Measurements from ENCODE around the gene MYL6.

The MYL6 gene

GRCh38 chr12:56124133-56124532, 34.0 kb upstream of the MYL6 start:
- Mint-ChIP-seq H3K4me3 (no peak overlapping the region), H3K27me3 (ENCODE audit: low read depth) (no peaks in the 10 kb centered on the region), H3K27ac (peak overlapping the region; percentile 38), H3K9me3 (no peaks in the 10 kb centered on the region), H3K36me3 (ENCODE audit: low read depth) (peaks cover 4% of the 10 kb centered on the region), H3K4me1 (ENCODE audit: low read depth) (peaks cover 38% of the 10 kb centered on the region)

GRCh38 chr12:56126732-56127239, 31.4 kb upstream of the MYL6 start:
- H3K27me3 Mint-ChIP-seq (ENCODE audit: low read depth), result no peaks in the 10 kb centered on the region
- H3K36me3 Mint-ChIP-seq (ENCODE audit: low read depth), result peaks cover 21% of the 10 kb centered on the region
- peaks cover 6% of the 10 kb centered on the region for H3K9me3 Mint-ChIP-seq
- peak overlapping the region; percentile 93 for H3K27ac Mint-ChIP-seq
- H3K4me1 Mint-ChIP-seq (ENCODE audit: low read depth), result peaks cover 50% of the 10 kb centered on the region
- H3K4me3 Mint-ChIP-seq, result peak overlapping the region; percentile 96

- H3K27me3 Mint-ChIP-seq (ENCODE audit: low read depth), result no peaks in the 10 kb centered on the region
- H3K27ac Mint-ChIP-seq, result peak overlapping the region; percentile 93
- peaks cover 56% of the 10 kb centered on the region for H3K4me1 Mint-ChIP-seq (ENCODE audit: low read depth)
- H3K4me3 Mint-ChIP-seq, result peak overlapping the region; percentile 96
- H3K9me3 Mint-ChIP-seq, result peaks cover 6% of the 10 kb centered on the region
- H3K36me3 Mint-ChIP-seq (ENCODE audit: low read depth), result peaks cover 28% of the 10 kb centered on the region
Observed at GRCh38 chr12:56127485-56127887, 30.7 kb upstream of the MYL6 start.

DNA sequence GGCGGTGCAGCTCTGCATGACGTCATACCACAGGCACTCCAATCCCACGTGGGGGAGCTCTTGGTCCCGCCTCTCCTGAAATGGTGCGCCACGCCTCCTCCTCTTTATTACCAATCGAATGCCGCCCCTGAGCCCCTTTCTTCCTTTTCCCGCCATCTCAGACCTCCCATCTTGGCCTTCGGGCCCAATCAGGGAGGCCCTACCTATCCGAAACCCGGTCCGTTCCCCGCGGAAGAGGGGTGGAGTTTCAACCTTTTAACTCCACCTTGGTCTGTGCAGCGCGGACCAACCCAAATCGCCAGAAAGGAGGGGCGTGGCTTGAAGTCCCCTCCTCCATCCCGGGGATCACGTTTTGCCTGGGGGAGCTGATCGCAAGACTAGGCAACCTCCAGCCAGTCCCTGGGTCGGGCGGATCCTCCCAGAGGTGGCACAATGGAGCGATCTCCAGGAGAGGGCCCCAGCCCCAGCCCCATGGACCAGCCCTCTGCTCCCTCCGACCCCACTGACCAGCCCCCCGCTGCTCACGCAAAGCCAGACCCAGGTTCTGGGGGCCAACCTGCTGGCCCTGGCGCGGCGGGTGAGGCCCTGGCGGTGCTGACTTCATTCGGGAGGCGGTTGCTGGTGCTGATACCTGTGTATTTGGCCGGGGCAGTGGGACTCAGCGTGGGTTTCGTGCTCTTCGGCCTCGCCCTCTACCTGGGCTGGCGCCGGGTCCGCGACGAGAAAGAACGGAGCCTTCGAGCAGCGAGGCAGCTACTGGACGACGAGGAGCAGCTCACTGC, 30.1 kb upstream of the MYL6 start, which contains the start of gene ESYT1:
ESYT1 (plus strand) TSS at position 380 of the 782 bp plus-strand sequence; CDS start at position 433, 53 bp downstream.
- peaks cover 57% of the 10 kb centered on the region for H3K4me1 Mint-ChIP-seq (ENCODE audit: low read depth)
- H3K9me3 Mint-ChIP-seq, result peaks cover 6% of the 10 kb centered on the region
- H3K27me3 Mint-ChIP-seq (ENCODE audit: low read depth), result no peaks in the 10 kb centered on the region
- H3K4me3 Mint-ChIP-seq, result peak within 1 kb of the TSS; percentile 96
- H3K27ac Mint-ChIP-seq, result peak within 1 kb of the TSS; percentile 93
- peaks cover 30% of the 10 kb centered on the region for H3K36me3 Mint-ChIP-seq (ENCODE audit: low read depth)

DNA sequence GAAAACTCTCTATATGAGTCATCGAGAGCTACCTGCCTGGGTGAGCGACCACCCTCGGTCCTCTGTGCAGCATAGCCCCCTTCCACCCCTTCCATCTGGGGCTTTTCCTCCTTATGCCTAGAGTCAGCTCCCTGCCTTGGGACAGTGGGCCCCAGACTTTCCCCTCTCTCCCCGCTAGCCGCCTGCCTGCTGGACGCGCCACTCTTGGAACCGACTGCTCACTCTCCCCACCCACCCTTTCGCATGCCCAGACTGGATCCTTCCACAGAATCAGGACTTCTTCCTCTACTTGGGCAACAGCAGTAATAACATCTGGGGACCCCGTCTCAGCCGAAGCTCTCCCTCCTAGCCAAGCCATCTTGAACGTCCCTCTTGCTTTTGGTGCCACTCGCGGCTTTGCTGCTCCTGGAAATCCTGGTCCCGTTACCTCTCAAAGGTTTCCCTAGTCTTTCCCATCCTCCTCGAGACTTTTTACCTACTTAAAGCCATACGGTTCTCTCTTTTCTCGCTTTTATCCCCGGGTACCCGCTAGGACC, 29.4 kb upstream of the MYL6 start:
- Mint-ChIP-seq H3K4me1 (ENCODE audit: low read depth) (peaks cover 55% of the 10 kb centered on the region), H3K27ac (peak overlapping the region; percentile 93), H3K9me3 (peaks cover 6% of the 10 kb centered on the region), H3K4me3 (peak overlapping the region; percentile 96), H3K27me3 (ENCODE audit: low read depth) (no peaks in the 10 kb centered on the region), H3K36me3 (ENCODE audit: low read depth) (peaks cover 36% of the 10 kb centered on the region)

DNA sequence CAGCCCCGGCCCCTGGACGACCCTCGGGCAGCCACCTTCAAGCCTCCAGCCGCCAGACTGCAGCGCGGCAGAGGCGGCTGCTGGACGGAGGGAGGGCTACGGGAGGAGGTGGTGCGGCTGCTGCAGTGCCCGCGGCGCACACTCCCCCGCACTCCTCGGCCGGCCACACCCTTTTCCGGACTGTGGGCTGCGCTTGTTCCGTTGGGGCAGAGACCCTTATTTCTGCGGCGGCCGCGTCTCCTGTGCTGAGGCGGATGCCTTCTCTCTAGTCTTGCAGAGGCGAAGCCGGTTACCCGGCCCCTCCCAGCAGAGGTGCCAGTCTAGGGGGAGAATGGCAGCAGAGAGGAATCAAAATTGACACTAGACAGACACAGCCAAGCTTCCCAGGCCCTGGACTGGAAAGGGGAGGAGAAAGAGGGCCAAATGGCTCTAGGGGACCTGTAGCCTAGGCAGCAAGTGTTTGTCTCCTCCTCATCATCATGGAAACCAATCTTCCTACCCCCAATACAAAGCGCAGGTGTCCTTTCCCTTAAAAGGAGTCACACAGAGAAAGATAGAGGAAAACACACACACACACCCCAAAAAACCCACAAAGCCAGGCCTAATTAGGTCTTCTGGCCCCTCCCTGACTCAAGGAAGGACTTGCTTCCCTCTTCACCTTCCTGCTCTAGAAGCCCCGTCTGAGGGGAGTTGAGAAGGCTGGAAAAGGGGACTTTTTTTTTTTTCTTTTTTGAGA, 28.8 kb upstream of the MYL6 start:
- Mint-ChIP-seq H3K9me3 (peaks cover 6% of the 10 kb centered on the region), H3K4me3 (peak overlapping the region; percentile 96), H3K36me3 (ENCODE audit: low read depth) (peaks cover 41% of the 10 kb centered on the region), H3K27ac (peak overlapping the region; percentile 93), H3K27me3 (ENCODE audit: low read depth) (no peaks in the 10 kb centered on the region), H3K4me1 (ENCODE audit: low read depth) (peaks cover 50% of the 10 kb centered on the region)

DNA sequence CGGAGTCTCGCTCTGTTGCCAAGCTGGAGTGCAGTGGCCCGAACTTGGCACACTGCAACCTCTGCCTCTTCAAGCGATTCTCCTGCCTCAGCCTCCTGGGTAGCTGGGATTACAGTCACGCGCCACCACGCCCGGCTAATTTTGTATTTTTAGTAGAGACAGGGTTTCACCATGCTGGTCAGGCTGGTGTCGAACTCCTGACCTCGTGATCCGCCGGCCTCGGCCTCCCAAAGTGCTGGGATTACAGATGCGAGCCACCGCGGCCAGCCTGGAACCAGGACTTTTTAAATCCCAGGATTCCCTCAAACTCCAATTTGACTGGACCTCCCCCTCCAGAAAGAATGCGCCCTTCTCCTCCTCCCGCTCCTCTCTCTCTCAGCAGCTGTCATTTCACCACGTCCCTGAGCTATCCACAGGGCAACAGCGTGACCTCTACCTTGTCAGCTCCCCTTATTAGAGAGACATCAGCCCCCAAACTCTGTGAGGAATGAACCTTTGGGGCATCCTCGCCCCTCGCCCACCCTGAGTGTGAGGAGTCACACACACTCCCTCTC, 28.1 kb upstream of the MYL6 start:
- H3K36me3 Mint-ChIP-seq (ENCODE audit: low read depth), result peaks cover 43% of the 10 kb centered on the region
- peak overlapping the region; percentile 96 for H3K4me3 Mint-ChIP-seq
- H3K9me3 Mint-ChIP-seq, result peaks cover 6% of the 10 kb centered on the region
- H3K27me3 Mint-ChIP-seq (ENCODE audit: low read depth), result no peaks in the 10 kb centered on the region
- peaks cover 47% of the 10 kb centered on the region for H3K4me1 Mint-ChIP-seq (ENCODE audit: low read depth)
- H3K27ac Mint-ChIP-seq, result peak overlapping the region; percentile 93

- H3K4me1 Mint-ChIP-seq (ENCODE audit: low read depth), result peaks cover 46% of the 10 kb centered on the region
- peak overlapping the region; percentile 96 for H3K4me3 Mint-ChIP-seq
- H3K36me3 Mint-ChIP-seq (ENCODE audit: low read depth), result peaks cover 44% of the 10 kb centered on the region
- no peaks in the 10 kb centered on the region for H3K27me3 Mint-ChIP-seq (ENCODE audit: low read depth)
- H3K9me3 Mint-ChIP-seq, result peaks cover 6% of the 10 kb centered on the region
- peak overlapping the region; percentile 55 for H3K27ac Mint-ChIP-seq
Observed at GRCh38 chr12:56130876-56131275, 27.3 kb upstream of the MYL6 start.

- peaks cover 49% of the 10 kb centered on the region for H3K4me1 Mint-ChIP-seq (ENCODE audit: low read depth)
- H3K27me3 Mint-ChIP-seq (ENCODE audit: low read depth), result no peaks in the 10 kb centered on the region
- H3K27ac Mint-ChIP-seq, result no peak overlapping the region
- H3K9me3 Mint-ChIP-seq, result peaks cover 6% of the 10 kb centered on the region
- H3K36me3 Mint-ChIP-seq (ENCODE audit: low read depth), result peaks cover 75% of the 10 kb centered on the region
- H3K4me3 Mint-ChIP-seq, result no peak overlapping the region
Observed at GRCh38 chr12:56134897-56135296, 23.3 kb upstream of the MYL6 start.

GRCh38 chr12:56137853-56138571, 20.1 kb upstream of the MYL6 start:
- Mint-ChIP-seq H3K27me3 (ENCODE audit: low read depth) (no peaks in the 10 kb centered on the region), H3K9me3 (no peaks in the 10 kb centered on the region), H3K4me3 (no peak overlapping the region), H3K27ac (peak overlapping the region; percentile 78), H3K36me3 (ENCODE audit: low read depth) (peaks cover 72% of the 10 kb centered on the region), H3K4me1 (ENCODE audit: low read depth) (peaks cover 36% of the 10 kb centered on the region)

GRCh38 chr12:56141946-56142784, 16.0 kb upstream of the MYL6 start:
- H3K27me3 Mint-ChIP-seq (ENCODE audit: low read depth), result no peaks in the 10 kb centered on the region
- peaks cover 36% of the 10 kb centered on the region for H3K4me1 Mint-ChIP-seq (ENCODE audit: low read depth)
- H3K4me3 Mint-ChIP-seq, result no peak overlapping the region
- H3K36me3 Mint-ChIP-seq (ENCODE audit: low read depth), result peaks cover 72% of the 10 kb centered on the region
- H3K9me3 Mint-ChIP-seq, result no peaks in the 10 kb centered on the region
- peak overlapping the region; percentile 52 for H3K27ac Mint-ChIP-seq

- peaks cover 62% of the 10 kb centered on the region for H3K36me3 Mint-ChIP-seq (ENCODE audit: low read depth)
- H3K4me3 Mint-ChIP-seq, result no peak overlapping the region
- H3K4me1 Mint-ChIP-seq (ENCODE audit: low read depth), result peaks cover 28% of the 10 kb centered on the region
- H3K27ac Mint-ChIP-seq, result peak overlapping the region; percentile 73
- no peaks in the 10 kb centered on the region for H3K27me3 Mint-ChIP-seq (ENCODE audit: low read depth)
- no peaks in the 10 kb centered on the region for H3K9me3 Mint-ChIP-seq
Observed at GRCh38 chr12:56143217-56143616, 14.9 kb upstream of the MYL6 start.

- H3K4me3 Mint-ChIP-seq, result no peak overlapping the region
- no peak overlapping the region for H3K27ac Mint-ChIP-seq
- H3K36me3 Mint-ChIP-seq (ENCODE audit: low read depth), result peaks cover 56% of the 10 kb centered on the region
- H3K27me3 Mint-ChIP-seq (ENCODE audit: low read depth), result no peaks in the 10 kb centered on the region
- H3K9me3 Mint-ChIP-seq, result no peaks in the 10 kb centered on the region
- H3K4me1 Mint-ChIP-seq (ENCODE audit: low read depth), result peaks cover 22% of the 10 kb centered on the region
Observed at GRCh38 chr12:56143870-56144269, 14.3 kb upstream of the MYL6 start.
